Limb (tissue), 2 donors: ENCODE results near the gene DHX35.
"Not testable (repeated sequence)": the region's sequence is repeated elsewhere in the genome, so short reads cannot be mapped to it uniquely, and the experiment has no call there.

Experiments
- DNase-seq, 2 donors: peaks; one replicate each; pipeline ENCODE4 v3.0.0-alpha.2; 2016; ENCODE audit errors: extremely low spot score in 2 of 2

DHX35 gene

GRCh38 chr20:38939686-38940085 lies 22.5 kb upstream of the DHX35 start:
- no peak for DNase-seq

DNA sequence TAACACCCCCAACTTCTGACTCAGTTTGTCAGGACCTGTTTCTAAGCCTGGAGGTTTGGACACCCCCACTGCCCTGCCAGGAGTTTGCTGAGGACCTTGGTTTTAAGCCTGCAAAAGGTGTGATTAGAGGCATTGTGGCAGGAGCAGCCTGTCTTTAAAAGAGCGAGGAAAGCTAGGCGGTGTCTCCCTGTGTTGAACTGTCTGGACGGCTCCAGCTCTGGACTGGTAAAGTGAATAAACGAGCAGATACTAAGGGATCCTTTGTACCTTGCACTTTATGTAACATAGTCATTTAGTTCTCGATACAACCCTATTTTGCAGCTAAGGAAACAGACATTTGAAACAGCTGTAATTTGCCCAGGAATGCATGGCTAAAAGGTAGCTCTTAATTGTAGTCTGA lies 21.5 kb upstream of the DHX35 start:
- no peak for DNase-seq

GRCh38 chr20:38941726-38942389 lies 20.3 kb upstream of the DHX35 start:
- DNase-seq: no peak

DNA sequence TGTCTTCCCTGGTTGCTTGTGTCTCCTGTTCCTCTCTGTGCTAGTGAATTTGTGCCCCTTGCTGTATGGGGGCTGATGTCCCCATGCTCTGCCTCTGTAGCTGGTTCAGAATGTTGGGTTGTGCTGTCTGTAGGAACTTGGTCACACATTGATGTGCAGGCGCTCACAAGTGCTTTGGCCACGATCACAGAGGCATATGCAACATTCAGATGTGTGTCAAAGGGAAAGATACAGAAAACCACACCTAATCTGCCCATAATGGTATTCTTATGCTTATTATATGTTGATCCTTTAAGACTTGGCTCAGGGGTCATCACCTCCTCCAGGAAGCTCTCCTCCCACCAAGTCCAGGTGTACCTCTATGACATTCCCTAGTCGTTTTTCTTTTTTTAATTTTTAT lies 17.1 kb upstream of the DHX35 start:
- no peak for DNase-seq

DNA sequence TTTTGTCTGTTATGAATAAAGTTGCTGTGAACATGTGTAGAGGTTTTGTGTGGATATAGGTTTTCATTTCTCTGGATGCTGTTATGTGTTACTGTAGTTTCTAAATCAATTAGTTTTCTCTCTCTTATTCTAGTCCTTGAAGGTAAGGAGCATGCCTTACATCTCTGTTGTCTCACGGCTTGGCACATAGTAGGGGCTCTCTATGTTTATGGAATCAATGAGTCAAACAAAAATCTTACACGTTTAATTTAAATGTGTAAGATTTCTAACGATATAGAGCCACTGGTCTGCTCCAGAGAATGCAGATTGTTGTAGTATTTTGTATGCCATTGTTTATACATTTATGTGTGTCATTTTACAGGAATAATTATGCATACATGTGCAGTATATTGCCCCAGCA lies 15.3 kb upstream of the DHX35 start:
- no peak for DNase-seq

GRCh38 chr20:38947931-38948362 lies 14.2 kb upstream of the DHX35 start:
- DNase-seq: no peak

GRCh38 chr20:38950254-38950653 lies 11.9 kb upstream of the DHX35 start:
- DNase-seq: no peak

GRCh38 chr20:38951611-38952010 lies 10.5 kb upstream of the DHX35 start:
- no peak for DNase-seq

GRCh38 chr20:38952153-38952552 lies 10.0 kb upstream of the DHX35 start:
- DNase-seq: no peak

- DNase-seq: no peak
These were observed 8.4 kb upstream of the DHX35 start for GRCh38 chr20:38953630-38954340.

- no peak for DNase-seq
These were observed 4.8 kb upstream of the DHX35 start for GRCh38 chr20:38957235-38957876.

DNA sequence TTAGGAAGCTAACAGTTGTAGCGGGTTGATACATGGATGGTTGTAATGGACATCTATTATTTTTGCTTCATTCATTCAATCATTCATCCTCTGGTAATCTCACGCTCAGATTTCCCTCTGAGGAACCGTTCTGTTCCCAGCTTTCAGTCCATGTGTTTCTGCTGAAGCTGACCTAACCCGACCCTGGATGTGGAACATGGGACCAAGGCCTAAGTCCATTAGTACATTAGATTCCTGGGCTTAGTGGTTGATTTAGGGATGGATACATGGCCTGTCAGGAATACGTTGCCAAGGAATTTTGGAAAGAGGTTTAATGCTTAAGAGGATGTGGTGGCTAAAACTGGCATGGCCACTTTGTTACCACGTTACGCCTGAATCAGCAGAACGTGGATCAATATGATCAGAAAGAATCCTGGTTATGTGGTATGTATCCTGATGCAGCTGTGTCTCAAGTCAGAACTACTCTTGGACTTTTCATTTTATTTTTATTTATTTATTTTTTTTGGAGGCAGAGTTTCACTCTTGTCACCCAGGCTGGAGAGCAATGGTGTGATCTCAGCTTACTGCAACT lies 4.1 kb upstream of the DHX35 start:
- DNase-seq: no peak

- not testable (repeated sequence) for DNase-seq
These were observed 1.9 kb upstream of the DHX35 start for GRCh38 chr20:38960187-38960687.

GRCh38 chr20:38961530-38962043 lies 557 bp upstream of the DHX35 start:
- no peak for DNase-seq

DNA sequence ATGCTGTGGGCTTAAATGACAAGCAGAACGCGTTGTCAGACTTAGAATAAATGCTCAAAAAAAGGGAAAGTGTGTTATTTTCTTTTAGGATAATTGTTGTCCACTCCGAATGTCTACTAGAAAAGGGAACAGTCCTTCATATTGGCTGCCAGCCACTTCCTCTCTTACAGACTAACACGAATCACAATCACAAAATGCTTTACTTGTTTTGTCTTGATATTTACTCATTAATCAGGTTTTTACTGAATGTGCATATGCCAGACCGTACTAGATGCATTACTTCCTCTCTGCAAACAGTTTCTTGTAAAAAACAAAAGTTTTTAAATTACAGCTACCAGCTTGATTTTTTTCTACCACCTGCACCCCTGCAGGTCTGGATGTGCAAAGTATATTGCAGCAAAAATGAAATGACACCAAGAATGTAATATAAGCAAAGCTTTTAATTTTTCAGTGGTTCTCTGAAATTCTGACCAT lies 821 bp downstream of the DHX35 start:
- no peak for DNase-seq

GRCh38 chr20:38963745-38964144 lies 1.6 kb downstream of the DHX35 start:
- DNase-seq: no peak

DNA sequence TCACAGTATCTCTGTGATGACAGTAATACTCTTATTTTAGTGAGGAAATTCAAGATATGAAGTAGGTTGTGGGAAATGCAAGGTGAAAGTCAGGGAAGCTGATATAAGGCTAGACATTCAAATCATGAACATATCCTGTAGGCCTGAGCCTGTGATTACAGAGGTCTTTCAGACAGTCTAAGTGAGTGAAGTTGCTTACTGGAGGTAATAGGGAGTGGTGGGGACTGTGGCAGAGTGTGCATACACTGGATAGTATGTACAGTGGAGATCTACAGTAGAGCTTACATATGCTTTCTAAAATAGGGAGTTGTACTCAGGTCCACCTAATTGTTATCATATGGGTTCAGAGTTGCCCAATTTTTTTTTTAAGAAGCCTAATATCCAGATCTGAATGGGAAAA lies 3.1 kb downstream of the DHX35 start:
- no peak for DNase-seq

DNA sequence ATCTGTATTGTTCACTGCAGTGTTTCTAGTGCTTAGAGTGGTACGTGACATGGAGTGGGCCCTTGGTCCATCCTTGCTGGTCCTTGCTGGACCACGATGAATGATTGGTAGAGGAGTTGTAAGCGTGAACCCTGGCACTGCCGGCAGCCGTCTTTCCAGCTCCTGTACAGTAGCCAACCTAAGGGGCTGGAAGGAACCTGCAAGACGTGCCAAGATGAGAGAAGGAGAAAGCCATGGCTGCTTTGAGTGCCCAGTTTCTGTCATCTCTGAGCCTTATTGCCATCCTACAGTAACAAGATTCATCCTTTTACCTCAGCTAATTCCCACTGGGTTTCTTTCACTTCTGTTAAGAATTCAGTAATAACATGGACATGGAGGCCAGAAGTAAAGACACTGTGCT lies 5.9 kb downstream of the DHX35 start:
- DNase-seq: no peak

GRCh38 chr20:38969708-38970107 lies 7.6 kb downstream of the DHX35 start:
- no peak for DNase-seq

- DNase-seq: no peak
These were observed 8.2 kb downstream of the DHX35 start for GRCh38 chr20:38970302-38970701.

DNA sequence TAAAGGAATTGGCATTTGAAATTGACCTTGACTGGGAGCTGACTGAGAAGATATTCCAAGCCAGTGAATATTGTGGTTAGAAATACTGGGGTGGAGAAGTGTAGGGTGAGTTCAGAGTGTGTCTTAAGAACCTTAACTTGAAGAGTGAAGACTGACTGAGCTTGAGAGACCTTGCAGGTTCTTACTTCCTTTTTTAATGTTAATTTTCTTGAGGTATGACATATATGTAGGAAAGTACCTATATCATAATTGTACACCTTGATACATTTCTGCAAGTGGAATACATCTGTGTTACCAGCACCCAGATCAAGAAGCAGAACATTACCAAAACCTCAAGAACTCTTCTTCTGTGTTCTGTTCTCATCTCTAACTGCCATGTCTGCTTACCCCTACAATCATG lies 11.0 kb downstream of the DHX35 start:
- DNase-seq: no peak

DNA sequence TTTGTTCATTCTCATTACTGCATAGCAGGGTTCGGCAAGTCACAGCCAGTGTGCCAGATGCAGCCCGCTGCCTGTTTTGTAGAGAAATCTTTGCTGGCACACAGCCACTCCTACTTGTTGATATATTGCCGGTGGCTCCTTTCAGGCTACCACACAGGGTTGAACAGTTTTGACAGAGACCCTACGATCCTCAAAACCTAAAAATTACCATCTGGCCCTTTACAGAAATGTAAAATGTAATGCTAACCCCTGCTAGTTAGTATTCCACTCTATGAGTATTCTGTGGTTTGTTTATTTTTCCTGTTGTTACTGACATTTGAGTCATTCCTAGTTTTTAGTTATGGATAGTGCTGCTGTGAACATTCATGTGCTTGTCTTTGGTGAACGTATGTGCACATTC lies 11.5 kb downstream of the DHX35 start:
- DNase-seq: no peak
